GM19452 (cell line): ENCODE results near the gene GALR2.
"Not testable (repeated sequence)": the region's sequence is repeated elsewhere in the genome, so short reads cannot be mapped to it uniquely, and the experiment has no call there.

ENCODE experiments used
- ATAC-seq: cut with Tn5 transposase; IDR thresholded peaks from one replicate; pipeline ENCODE4 v1.9.1; 2021; ENCODE audit not compliant: unreplicated experiment

Gene GALR2

GRCh38 chr17:76074390-76075363 is at the start of gene GALR2:
TSS of gene GALR2 (plus strand) at chr17:76074781. CDS start at chr17:76074884, 103 bp downstream.
- no peak for ATAC-seq

DNA sequence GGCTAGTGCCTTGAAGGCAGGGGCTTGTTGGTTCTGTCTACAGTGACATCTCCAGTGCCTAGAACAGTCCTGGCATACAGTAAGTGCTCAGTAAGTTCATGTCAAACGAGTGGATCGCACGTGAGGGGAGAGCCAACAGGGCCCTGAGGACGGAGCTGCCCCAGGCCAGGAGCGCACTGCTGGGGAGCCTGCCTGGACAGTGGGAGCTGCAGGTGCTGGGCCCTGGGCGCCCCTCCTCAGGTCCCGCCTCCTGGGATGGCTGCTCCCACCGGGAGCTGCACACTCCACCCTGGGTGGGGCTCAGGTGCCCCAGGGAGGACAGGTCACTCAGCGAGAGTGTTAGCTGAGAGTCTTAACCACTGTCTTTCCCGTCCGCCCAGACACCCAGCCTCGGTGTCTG is 49.3 kb upstream of the GALR2 start:
- ATAC-seq, result no peak

DNA sequence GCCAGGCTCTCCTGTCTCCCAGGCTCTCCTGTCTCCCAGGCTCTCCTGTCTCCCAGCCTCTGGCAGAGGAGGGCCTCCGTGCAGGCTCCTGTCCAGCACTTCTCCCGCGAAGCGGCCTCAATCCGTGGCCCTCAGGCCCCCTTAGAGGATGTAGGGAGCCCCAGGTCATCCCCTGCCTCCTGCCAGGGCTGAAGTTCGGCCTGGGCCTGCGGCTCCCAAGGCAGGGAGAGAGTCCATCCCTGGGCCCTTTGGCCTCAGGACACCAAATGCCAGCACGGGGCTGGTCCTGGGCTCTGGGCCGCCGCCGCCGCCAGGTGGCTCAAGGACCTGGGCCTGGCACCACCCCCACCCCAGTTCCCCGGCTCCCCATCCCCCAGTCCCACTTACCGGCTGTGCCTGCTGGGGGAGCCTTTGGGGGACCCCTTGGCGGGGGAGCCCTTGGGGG is 47.8 kb upstream of the GALR2 start:
- no peak for ATAC-seq

DNA sequence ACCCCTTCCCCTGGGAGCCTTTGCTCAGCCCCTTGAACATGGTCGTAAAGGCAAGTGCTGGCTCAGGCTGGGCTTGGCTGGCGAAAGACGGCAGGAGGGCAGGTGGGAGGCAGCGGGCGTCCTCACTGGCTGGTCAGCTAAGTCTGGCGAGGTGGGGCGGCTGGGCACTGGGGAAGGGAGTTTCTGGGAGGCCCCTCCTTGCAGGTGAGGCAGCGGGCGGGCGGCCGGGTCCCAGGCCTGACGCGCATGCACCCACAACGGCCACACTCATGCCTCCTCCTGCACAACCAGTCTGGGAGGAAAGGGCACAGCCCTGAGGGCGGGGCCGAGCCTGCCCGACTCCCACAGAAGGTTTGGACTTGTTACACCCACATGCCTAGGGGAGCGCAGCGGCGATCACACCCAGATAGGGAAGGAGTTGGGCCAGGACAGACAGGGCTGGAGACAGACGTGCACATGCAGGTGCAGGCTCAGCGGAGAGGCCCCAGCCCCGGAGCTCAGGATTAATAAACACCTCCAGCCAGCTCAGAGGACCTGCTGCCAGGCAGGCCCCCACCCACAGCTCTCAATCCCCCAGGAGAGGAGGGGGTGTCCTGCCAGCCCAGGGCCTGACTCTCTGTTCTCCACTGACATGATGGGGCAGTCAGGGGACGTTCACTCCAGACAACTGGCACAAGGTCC is 47.3 kb upstream of the GALR2 start, which contains the start of gene EVPL:
Gene EVPL, minus strand, starts transcription at position 148 of the 681 bp plus-strand sequence. Its CDS starts 108 bp downstream, at position 40.
- ATAC-seq, result no peak

DNA sequence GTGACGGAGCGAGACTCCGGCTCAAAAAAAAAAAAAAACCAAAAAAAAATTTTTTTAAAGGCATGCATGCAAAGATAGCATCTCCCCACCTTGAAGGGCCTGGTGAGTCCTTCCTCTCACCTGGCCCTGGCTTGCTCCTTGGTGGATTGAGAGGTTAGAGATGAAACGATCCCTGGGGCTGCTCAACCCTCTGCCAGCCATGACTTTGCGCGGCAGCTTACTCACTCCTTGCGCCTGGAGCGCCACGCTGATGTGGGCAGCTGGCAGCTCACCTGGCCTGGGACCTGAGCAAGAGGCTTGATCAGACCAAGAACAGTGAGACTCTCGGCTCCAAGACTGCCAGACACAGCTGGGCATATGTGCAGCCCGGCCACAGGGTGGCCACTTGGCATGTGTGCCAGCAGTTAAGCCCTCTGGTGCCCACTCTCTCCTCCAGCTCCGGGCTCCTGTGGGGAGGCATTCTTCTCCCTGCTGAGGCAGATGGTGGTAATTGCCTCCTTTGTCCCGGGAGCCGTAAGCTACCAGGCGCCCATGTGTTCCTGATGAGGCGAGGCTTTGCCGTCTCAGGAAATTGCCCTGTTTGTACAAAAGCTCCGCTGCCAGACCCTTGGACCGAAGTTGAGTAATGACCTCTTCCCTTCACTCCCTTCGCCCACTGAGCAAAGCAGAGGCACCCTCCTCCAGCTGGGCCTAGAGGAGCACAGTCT is 42.4 kb upstream of the GALR2 start:
- ATAC-seq, result no peak

- no peak for ATAC-seq
Measured at GRCh38 chr17:76032780-76033108, 41.8 kb upstream of the GALR2 start.

- no peak for ATAC-seq
Measured at GRCh38 chr17:76033139-76033538, 41.4 kb upstream of the GALR2 start.

DNA sequence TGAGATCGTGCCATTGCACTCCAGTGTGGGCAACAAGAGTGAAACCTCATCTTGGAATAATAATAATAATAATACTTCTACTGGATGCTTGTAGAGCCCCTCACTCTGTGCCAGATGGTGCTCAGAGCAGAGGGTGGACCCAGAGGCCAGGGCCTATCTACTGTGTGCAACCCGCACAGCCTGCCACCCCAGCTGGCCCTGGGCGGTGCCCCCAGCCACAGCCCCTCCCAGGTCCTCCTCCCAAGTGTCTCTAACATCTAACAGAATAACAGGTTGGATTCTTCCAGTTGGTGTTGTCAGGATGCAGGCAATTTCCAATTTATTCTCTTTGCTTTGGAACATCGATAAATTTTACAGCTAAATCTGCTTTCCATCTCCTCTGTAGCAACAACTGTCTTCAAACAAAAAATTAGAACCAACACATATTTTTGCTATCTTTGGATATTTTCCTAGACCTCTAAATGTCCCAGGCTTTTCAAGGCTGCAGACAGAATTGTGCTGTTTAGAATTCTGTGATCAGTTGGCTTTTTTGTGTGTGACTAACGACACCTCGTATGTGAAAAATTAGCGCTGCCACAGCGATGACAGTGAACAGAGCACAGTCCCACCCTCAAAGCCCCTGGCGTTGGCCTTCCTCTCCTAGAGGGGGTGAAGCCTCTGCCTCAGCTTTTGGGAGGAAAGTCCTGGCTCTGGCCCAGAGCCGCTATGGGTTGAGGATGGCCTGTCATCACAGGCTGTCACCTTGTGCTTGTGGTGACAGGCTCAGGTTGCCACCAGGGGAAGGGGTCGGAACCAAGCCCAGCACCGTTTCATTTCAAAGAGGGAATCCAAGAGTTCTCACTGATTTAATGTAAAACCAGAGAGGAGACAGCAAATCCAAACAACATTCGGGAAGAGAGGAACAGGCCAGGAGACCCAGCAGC is 39.9 kb upstream of the GALR2 start:
- no peak for ATAC-seq

DNA sequence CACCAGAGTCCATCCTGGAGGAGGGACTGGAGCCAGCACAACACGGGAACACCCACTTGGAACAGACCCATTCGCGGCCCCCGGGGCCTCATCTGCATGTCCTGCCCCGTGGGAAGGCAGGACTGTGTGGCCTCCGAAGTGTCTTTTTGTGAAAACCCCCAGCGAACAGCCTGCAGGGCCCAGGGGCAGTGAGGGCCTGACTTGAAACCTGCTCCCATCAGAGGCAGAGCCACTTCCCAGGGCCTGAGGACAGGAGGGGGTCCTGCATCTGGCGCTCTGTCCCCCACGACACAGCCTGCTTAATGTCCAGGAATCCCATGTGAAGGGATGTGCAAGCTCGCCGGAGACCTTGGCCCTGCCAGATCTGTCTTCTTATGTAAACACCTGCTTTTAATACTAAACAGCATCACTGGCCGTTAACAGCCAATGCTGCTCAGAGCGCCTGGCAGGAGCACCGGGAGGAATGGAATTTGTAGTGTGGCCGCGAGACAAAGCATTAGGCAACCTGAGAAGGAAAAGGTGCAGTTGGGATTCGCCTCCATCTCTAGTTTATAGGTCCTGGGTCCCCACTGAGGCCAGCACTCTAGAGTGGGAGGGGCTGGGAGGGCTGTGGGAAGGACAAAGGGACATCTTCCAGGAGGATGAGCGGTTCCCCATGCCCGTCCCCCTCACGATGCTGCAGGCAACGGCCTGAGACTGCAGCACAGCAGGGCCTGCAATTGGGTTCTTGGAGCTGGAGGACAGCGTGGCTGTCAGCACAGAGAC is 37.9 kb upstream of the GALR2 start:
- ATAC-seq, result no peak

DNA sequence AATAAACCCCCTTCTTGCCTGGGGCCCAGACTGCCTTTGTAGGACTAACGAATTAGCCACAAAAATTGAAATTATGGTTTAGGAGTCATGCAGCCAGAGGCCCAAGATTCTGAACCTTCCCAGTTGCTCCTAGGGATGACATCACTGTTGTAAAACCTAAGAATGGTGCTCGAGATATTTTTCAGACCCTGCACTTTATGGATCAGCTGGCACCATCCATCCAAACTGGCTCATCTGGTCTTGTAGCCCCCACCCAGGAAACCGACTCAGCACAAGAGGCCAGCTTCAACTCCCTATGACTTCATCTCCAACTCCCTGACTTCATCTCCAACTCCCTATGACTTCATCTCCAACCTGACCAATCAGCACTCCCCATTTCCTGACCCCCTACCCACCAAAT is 36.5 kb upstream of the GALR2 start:
- ATAC-seq, result no peak

- ATAC-seq, result no peak
Measured at GRCh38 chr17:76039121-76039520, 35.5 kb upstream of the GALR2 start.

- ATAC-seq, result no peak
Measured at GRCh38 chr17:76040376-76040775, 34.2 kb upstream of the GALR2 start.

DNA sequence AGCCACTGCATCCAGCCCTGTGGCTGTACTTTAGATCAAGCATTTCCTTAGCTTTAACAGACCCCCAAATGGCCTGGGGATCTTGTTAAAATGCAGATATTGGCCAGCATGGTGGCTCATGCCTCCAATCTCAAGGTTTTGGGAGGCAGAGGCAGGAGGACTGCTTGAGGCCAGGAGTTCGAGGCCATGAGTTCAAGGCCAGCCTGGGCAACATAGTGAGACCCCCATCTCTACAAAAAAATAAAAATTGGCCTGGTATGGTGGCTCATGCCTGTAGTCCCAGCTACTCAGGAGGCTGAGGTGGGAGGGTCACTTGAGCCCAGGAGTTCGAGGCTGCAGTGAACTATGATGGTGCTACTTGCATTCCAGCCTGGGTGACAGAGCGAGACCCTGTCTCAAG is 31.7 kb upstream of the GALR2 start:
- not testable (repeated sequence) for ATAC-seq

- ATAC-seq, result not testable (repeated sequence)
Measured at GRCh38 chr17:76044475-76045007, 30.0 kb upstream of the GALR2 start.

- no peak for ATAC-seq
Measured at GRCh38 chr17:76046064-76046463, 28.5 kb upstream of the GALR2 start.

DNA sequence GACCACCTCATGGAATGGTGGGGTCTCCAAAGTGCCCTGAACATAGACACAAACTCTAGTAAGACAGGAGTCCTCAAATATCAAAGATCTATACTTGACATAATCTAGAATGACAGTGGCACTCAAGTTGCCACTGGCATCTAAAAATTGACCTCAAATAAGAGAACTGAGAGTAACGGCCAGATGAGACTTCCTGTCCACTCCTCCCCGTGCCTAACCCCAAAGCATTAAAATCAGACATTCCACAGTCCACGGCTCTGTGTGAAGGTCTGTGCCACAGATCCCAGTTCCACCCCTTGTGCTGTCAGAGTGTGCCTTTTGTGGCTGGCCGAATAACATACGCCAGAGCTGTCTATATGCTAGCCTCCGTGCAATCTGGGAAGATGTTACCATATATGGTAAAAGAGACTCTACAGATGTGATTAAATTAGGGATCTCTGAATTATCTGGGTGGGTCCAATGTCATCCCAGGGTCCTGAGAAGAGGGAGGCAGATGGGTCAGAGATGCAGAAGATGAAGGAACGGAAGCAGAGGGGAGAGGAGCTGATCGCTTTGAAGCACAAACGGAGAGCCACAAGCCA is 26.5 kb upstream of the GALR2 start:
- ATAC-seq, result no peak

DNA sequence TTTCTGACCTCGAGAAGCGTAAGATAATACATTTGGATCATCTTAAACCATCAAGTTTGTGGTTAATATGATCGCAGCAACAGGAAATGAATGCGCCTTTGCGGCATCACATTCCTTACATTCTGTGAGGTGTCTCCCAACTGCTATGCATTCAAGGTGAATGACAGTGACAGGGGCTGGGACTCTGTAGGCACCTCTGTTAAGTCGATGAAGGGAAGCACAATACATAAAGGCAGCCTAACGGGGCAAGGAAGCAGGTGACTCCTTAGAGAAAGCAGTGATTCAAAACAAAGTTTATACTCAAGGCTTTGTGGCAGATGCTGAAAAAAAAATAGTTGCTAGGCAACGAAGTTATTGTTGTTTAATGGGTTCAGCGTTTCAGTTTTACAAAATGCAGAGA is 25.9 kb upstream of the GALR2 start:
- ATAC-seq, result no peak

GRCh38 chr17:76049239-76049638 is 25.3 kb upstream of the GALR2 start:
- no peak for ATAC-seq
